Aorta (tissue), 5 donors: ENCODE measurements around the gene PCDH9. TPM values are rescaled to one million over a fixed set of nuclear protein-coding genes. Genes with fewer than 3 reads are reported as not detected.

ENCODE experiments used
- ATAC-seq: fragments of 200-7000 bp; cut with Tn5 transposase; one replicate; pipeline ENCODE4 v1.9.1; 2022; ENCODE audit warnings: moderate library complexity; ENCODE audit not compliant: low FRiP score
- DNase-seq, 2 donors: peaks; one replicate each; pipeline ENCODE4 v3.0.0-alpha.2; 2020
- H3K27ac ChIP-seq, 2 donors: one replicate each; pipeline ENCODE4 v1.5.1; 2013; ENCODE audit warnings: low read length in 2 of 2, mild to moderate bottlenecking in 2 of 2, moderate library complexity in 2 of 2, control low read depth in 1 of 2, inconsistent platforms in 1 of 2, low read depth in 1 of 2
- H3K27me3 ChIP-seq, 2 donors: one replicate each; pipeline ENCODE4 v1.6.1; 2013; ENCODE audit warnings: control low read depth in 1 of 2, low read length in 1 of 2, mild to moderate bottlenecking in 1 of 2, moderate library complexity in 1 of 2; ENCODE audit not compliant: insufficient read depth in 2 of 2, control insufficient read depth in 1 of 2
- H3K36me3 ChIP-seq, 2 donors: one replicate each; pipeline ENCODE4 v1.6.1; 2013; ENCODE audit warnings: control low read depth in 1 of 2, low read length in 1 of 2, mild to moderate bottlenecking in 1 of 2; ENCODE audit not compliant: insufficient read depth in 2 of 2, control insufficient read depth in 1 of 2
- H3K4me1 ChIP-seq, 2 donors: one replicate each; pipeline ENCODE4 v1.6.1; 2013; ENCODE audit warnings: low read length in 2 of 2, control low read depth in 1 of 2, mild to moderate bottlenecking in 1 of 2, moderate library complexity in 1 of 2; ENCODE audit not compliant: insufficient read depth in 2 of 2, control insufficient read depth in 1 of 2
- H3K4me3 ChIP-seq, 2 donors: one replicate each; pipeline ENCODE4 v1.5.1; 2013; ENCODE audit warnings: low read length in 2 of 2, control low read depth in 1 of 2, mild to moderate bottlenecking in 1 of 2
- H3K9me3 ChIP-seq: one replicate; pipeline ENCODE4 v1.6.1; 2013; ENCODE audit warnings: mild to moderate bottlenecking, low read length; ENCODE audit not compliant: control insufficient read depth
- WGBS, 2 donors: extraction: QIAGEN DNeasy Blood & Tissue Kit; methylation state at CpG; one replicate each; pipeline ENCODE4 v1.1.7; 2013; 5-methylcytosine and 5-hydroxymethylcytosine counted together
- intact Hi-C, 2 donors: fragments of 100-400 bp; cut with DNase I; formaldehyde crosslinking; loops; one replicate each; pipeline versions ENCODE4 v1.14.2 to v1.15.0; 2022
- polyA plus RNA-seq, 2 donors: library from polyadenylated mRNA; stranded (reverse); fragments of 200-250 nt; gene quantifications; one replicate each; pipeline ENCODE4 v1.2.3, GENCODE V29; 2013
- total RNA-seq, 2 donors: library from RNA; stranded (reverse); fragmentation: NEBNext Ultra II Directional; extraction: Animal tissue kit (Norgen Biotek cat#: 25700); gene quantifications; one replicate each; pipeline ENCODE4 v1.2.1, GENCODE V29; 2021
- donor health status: healthy with polysubstance abuse.
- donor health status: Bipolar disorder and iron deficiency.
- donor health status: DM: no; HTN: no; CAD: no.
- donor health status: DM: no; HTN: no; CAD: no.
- donor health status: DM: yes; HTN: yes; CAD: no.

The PCDH9 gene
- total and polyA plus RNA-seq, 4 donors: 0.38 to 6.3 (median 4.2) TPM

- intact Hi-C loops: loop anchor here in 1 of 2 donors (5.0 kb wide), 1 partner anchor 49 kb away; no protein-coding TSS in a partner anchor
- Histone ChIP-seq H3K36me3 (no peaks in the 10 kb centered on the region), H3K27ac (no peak overlapping the region), H3K4me1 (no peaks in the 10 kb centered on the region), H3K27me3 (no peaks in the 10 kb centered on the region), H3K4me3 (no peak overlapping the region), H3K9me3 (no peaks in the 10 kb centered on the region)
- ATAC-seq: no peak
- WGBS, 2 donors: 83 to 86% methylated on average over 24 of the region's 24 CpGs
- no peak for DNase-seq
Measured at GRCh38 chr13:67155898-67156722, 74.0 kb downstream of the PCDH9 start.

- Histone ChIP-seq H3K9me3 (no peaks in the 10 kb centered on the region), H3K4me3 (no peak overlapping the region), H3K27ac (no peak overlapping the region), H3K27me3 (no peaks in the 10 kb centered on the region), H3K4me1 (peaks cover 0 to 3% of the 10 kb centered on the region in 2 donors), H3K36me3 (no peaks in the 10 kb centered on the region)
- ATAC-seq (no peak), DNase-seq (no peak)
- intact Hi-C loops: loop anchor here in 1 of 2 donors (5.0 kb wide), 1 partner anchor 175 kb away; no protein-coding TSS in a partner anchor
- WGBS, 2 donors: 71 to 79% methylated on average over 2 of the region's 2 CpGs
Measured at GRCh38 chr13:67152085-67152484, 78.1 kb downstream of the PCDH9 start.

- DNase-seq: no peak
- Histone ChIP-seq H3K27me3 (no peaks in the 10 kb centered on the region), H3K9me3 (no peaks in the 10 kb centered on the region), H3K4me3 (no peak overlapping the region), H3K4me1 (peaks cover 0 to 3% of the 10 kb centered on the region in 2 donors), H3K27ac (no peak overlapping the region), H3K36me3 (no peaks in the 10 kb centered on the region)
- ATAC-seq: no peak
- intact Hi-C loops: loop anchor here in 1 of 2 donors (5.0 kb wide), 1 partner anchor 174 kb away; no protein-coding TSS in a partner anchor
Measured at GRCh38 chr13:67151652-67152051, 78.5 kb downstream of the PCDH9 start.

GRCh38 chr13:67150608-67151007 is 79.5 kb downstream of the PCDH9 start:
- H3K4me1 ChIP-seq: peaks cover 0 to 3% of the 10 kb centered on the region in 2 donors
- H3K9me3 ChIP-seq: no peaks in the 10 kb centered on the region
- no peaks in the 10 kb centered on the region for H3K36me3 ChIP-seq
- H3K4me3 ChIP-seq: no peak overlapping the region
- ATAC-seq: no peak
- no peak overlapping the region for H3K27ac ChIP-seq
- no peaks in the 10 kb centered on the region for H3K27me3 ChIP-seq
- 92 to 94% methylated on average over 1 of the region's 1 CpG for WGBS, 2 donors
- intact Hi-C loops: loop anchor here in 1 of 2 donors (5.0 kb wide), 1 partner anchor 173 kb away; no protein-coding TSS in a partner anchor
- DNase-seq: no peak

DNA sequence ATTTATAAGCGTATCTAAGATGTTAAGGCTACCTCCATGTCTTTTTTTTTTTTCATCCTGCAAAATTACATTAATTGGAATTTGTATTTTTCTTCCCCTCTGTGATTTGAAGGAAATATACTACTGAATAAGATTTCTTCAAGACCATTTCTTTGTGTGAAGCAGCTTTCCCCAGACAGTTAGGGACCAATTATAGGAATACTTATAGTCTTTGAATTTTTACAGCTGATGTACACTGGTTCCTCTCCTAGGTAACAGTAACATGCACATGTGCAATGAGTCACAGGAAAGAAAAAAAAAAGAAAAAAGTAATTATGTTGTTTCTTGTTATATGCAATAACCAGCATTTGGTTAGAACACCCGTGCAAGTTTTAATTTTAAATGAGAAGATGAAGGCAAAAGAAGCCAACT is 82.0 kb downstream of the PCDH9 start:
- H3K27me3 ChIP-seq: no peaks in the 10 kb centered on the region
- intact Hi-C loops: no loop called here
- H3K27ac ChIP-seq: no peak overlapping the region
- H3K4me1 ChIP-seq: peaks cover 0 to 3% of the 10 kb centered on the region in 2 donors
- no peak for DNase-seq
- 50 to 54% methylated on average over 2 of the region's 2 CpGs for WGBS, 2 donors
- H3K9me3 ChIP-seq: no peaks in the 10 kb centered on the region
- no peak for ATAC-seq
- no peaks in the 10 kb centered on the region for H3K36me3 ChIP-seq
- no peak overlapping the region for H3K4me3 ChIP-seq

DNA sequence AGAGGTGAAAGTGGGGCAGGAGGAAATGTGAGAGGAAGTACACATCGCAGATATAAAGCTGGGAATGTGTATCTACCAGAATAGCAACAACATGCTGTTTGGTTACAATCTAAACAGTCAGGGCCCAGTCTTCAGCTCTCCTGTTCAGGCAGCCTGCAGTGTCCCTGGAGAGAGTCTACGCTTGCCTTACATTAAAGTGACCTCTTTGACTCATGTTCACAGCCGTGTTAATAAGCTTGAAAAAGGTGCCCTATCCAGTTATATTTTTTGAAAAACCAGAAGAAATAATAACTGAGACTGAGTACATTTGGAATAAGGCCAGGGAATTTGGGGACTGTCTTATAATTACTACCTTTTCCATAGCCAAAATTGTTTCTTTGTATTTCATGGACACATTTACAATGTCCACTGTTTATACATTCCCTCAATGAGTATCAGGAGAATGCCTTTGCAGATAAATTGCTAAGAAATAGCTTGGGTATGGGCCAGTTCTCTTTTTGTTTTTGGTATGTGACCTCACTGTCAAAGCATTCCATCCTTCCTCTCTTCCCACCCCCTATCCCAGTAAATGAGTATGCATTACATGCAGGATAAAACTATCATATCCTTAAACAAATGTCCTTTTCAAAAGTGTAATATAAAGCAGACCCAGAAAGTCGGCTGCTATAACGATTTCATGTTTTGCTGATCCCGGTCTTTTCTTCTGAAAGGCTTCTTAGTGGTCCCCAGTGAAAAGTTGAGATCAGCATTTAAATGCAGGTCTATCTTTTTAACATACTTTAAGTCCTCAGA is 82.6 kb downstream of the PCDH9 start:
- Histone ChIP-seq H3K27ac (no peak overlapping the region), H3K4me1 (peaks cover 0 to 3% of the 10 kb centered on the region in 2 donors), H3K4me3 (no peak overlapping the region), H3K9me3 (no peaks in the 10 kb centered on the region), H3K27me3 (no peaks in the 10 kb centered on the region), H3K36me3 (no peaks in the 10 kb centered on the region)
- intact Hi-C loops: no loop called here
- 15 to 18% methylated on average over 6 of the region's 6 CpGs for WGBS, 2 donors
- no peak for DNase-seq
- no peak for ATAC-seq

DNA sequence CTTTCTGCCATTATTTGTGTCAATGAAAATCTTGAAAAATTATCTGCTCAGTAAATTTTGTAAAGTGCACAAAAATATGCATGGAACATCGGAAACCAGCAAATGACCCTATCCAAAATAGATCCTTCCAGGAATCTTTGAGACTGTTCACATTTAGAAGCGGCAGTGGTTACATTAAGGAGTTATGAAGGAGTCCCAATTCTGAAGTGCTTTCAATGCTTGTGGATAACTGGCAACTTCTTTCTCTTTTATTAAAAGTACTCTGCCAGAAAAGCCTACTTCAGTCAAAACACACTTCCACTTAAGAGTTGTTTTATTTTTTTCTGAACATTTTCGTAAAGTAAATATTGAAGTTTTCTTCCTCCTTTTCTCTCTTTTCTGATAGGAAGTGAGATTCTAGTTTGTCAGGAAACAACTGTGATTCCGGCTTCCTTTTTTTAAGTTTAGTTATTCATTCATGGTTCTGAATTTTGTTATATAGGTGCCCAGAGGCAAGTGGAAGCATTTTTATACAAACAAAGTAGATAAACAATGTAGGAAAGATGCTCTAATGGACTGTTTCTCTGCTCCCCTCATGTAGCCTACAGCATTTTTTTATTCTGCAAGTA is 83.5 kb downstream of the PCDH9 start:
- WGBS, 2 donors: 67 to 71% methylated on average over 4 of the region's 4 CpGs
- DNase-seq: no peak
- no peaks in the 10 kb centered on the region for H3K9me3 ChIP-seq
- no peak for ATAC-seq
- H3K27me3 ChIP-seq: no peaks in the 10 kb centered on the region
- H3K4me3 ChIP-seq: no peak overlapping the region
- no peak overlapping the region for H3K27ac ChIP-seq
- H3K36me3 ChIP-seq: no peaks in the 10 kb centered on the region
- H3K4me1 ChIP-seq: peaks cover 0 to 3% of the 10 kb centered on the region in 2 donors
- intact Hi-C loops: no loop called here

DNA sequence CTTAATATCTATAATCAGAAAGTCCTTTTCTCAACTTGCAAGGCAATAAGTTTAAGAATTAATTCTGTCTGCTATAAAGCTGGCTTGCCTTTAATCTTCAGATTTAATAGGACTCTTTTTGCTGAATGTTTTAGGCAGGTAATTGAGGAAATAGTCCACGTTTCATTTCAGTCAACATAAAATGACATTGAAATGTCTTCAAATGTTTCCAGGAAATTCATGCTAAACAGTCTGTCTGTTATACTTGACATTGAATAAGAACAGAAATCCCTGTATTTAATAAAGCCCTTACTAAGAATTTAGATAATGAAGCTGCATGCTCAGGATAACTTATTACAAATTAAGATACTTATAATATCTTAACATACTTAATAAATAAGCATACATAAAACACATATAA is 84.2 kb downstream of the PCDH9 start:
- H3K4me3 ChIP-seq: no peak overlapping the region
- WGBS, 2 donors: 74 to 79% methylated on average over 1 of the region's 1 CpG

More for the DNA sequence above, 84.2 kb downstream of the PCDH9 start:
- Histone ChIP-seq H3K9me3 (no peaks in the 10 kb centered on the region), H3K4me1 (peaks cover 0 to 3% of the 10 kb centered on the region in 2 donors), H3K36me3 (no peaks in the 10 kb centered on the region), H3K27ac (no peak overlapping the region), H3K27me3 (no peaks in the 10 kb centered on the region)
- DNase-seq (no peak), ATAC-seq (no peak)
- intact Hi-C loops: no loop called here
